Gastroesophageal sphincter (tissue), 4 donors: ENCODE results near the gene ST7. TPM values are rescaled to one million over a fixed set of nuclear protein-coding genes. Genes with fewer than 3 reads are reported as not detected.

Experiments
- ATAC-seq: fragments of 150-250 bp; one replicate; pipeline ENCODE4 v1.9.1; 2016; ENCODE audit warnings: mild to moderate bottlenecking, moderate library complexity
- H3K27ac ChIP-seq, 4 donors: fragments of 200-600 bp; sonication (generic) in 3 of 4; 1 replicate in 3 of 4; 2 replicates in 1 of 4; pipeline ENCODE4 v1.5.1; 2016 to 2019
- H3K27me3 ChIP-seq: fragments of 200-600 bp; sonication (generic); one replicate; pipeline ENCODE4 v1.5.1; 2019
- H3K36me3 ChIP-seq, 2 donors: fragments of 200-600 bp; sonication (generic); one replicate each; pipeline ENCODE4 v1.5.1; 2019; ENCODE audit warnings: control low read depth in 1 of 2
- H3K4me1 ChIP-seq, 3 donors: fragments of 200-600 bp; sonication (generic); 1 replicate in 2 of 3; 2 replicates in 1 of 3; pipeline ENCODE4 v1.5.1; 2016 to 2019; ENCODE audit warnings: control low read depth in 2 of 3
- H3K4me3 ChIP-seq, 2 donors: fragments of 200-600 bp; sonication (generic); one replicate each; pipeline ENCODE4 v1.5.1; 2019; ENCODE audit warnings: mild to moderate bottlenecking in 1 of 2, moderate library complexity in 1 of 2
- H3K9me3 ChIP-seq, 3 donors: fragments of 200-600 bp; sonication (generic); one replicate each; pipeline ENCODE4 v1.5.1; 2017 to 2019; ENCODE audit warnings: control low read depth in 2 of 3
- EP300 ChIP-seq: sonication (generic); formaldehyde crosslinking; IDR thresholded peaks from one replicate; pipeline ENCODE4 v1.6.1; 2017; ENCODE audit warnings: antibody characterized with exemption, mild to moderate bottlenecking
- POLR2A ChIP-seq, 2 donors: fragments of 450-650 bp; IDR thresholded peaks; one replicate each; pipeline ENCODE4 v1.6.1; 2017; ENCODE audit warnings: antibody characterized with exemption in 2 of 2, mild to moderate bottlenecking in 2 of 2, moderate library complexity in 1 of 2
- POLR2AphosphoS5 ChIP-seq: sonication (generic); formaldehyde crosslinking; IDR thresholded peaks from one replicate; pipeline ENCODE4 v1.6.1; 2017; ENCODE audit warnings: antibody characterized with exemption
- WGBS, 2 donors: methylation state at CpG; one replicate each; pipeline ENCODE4 v1.1.5; 2018; ENCODE audit warnings: low coverage in 1 of 2; 5-methylcytosine and 5-hydroxymethylcytosine counted together
- total RNA-seq, 4 donors: library from RNA; depleted of rRNA; stranded (reverse); fragments of >200 nt; gene quantifications; one replicate each; pipeline ENCODE4 v1.1.0, GENCODE V29; 2016
- TF ChIP-seq, protein P1 (sequence below), 4 experiments: fragments of 200-600 bp in 2 of 4; fragments of 450-650 bp in 2 of 4; sonication (generic) in 1 of 4; IDR thresholded peaks; one replicate each; pipeline ENCODE4 v1.5.1; 2017 to 2019; ENCODE audit warnings: antibody characterized with exemption in 4 of 4, mild to moderate bottlenecking in 2 of 4, moderate library complexity in 2 of 4

The ST7 gene
- total RNA-seq, 4 donors from 2014 or later, result 19.1 to 43.9 (median 24.2) TPM

DNA sequence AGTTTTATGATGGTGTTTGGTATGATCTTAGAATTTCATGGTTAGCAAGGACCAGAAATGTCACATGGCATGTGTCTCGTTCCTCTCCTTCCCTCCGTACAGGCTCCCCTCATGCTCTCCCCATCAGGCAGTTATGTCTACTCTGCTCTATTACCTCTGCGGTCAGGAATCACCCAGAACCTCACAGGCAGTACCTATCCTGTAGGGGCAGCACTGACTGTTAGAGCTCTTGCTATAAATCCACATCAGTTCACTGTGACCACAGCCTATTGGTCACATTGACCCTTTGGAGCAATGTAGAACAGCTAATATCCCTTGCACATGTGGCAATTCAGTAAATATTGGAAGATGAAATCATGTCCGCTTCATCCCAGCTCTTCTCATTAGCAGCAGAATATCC, 217.8 kb downstream of the ST7 start:
- no peak for ATAC-seq
- peaks cover 0 to 40% of the 10 kb centered on the region in 2 donors for H3K36me3 ChIP-seq
- H3K27me3 ChIP-seq, result no peaks in the 10 kb centered on the region
- no peak overlapping the region for H3K4me3 ChIP-seq
- H3K9me3 ChIP-seq, result no peaks in the 10 kb centered on the region
- 76 to 87% methylated on average over 3 to 4 of the region's 4 CpGs for WGBS, 2 donors
- H3K27ac ChIP-seq, result no peak overlapping the region
- H3K4me1 ChIP-seq, result peaks cover 0 to 17% (median 0%) of the 10 kb centered on the region in 3 donors
- TF ChIP-seq, protein P1, sequence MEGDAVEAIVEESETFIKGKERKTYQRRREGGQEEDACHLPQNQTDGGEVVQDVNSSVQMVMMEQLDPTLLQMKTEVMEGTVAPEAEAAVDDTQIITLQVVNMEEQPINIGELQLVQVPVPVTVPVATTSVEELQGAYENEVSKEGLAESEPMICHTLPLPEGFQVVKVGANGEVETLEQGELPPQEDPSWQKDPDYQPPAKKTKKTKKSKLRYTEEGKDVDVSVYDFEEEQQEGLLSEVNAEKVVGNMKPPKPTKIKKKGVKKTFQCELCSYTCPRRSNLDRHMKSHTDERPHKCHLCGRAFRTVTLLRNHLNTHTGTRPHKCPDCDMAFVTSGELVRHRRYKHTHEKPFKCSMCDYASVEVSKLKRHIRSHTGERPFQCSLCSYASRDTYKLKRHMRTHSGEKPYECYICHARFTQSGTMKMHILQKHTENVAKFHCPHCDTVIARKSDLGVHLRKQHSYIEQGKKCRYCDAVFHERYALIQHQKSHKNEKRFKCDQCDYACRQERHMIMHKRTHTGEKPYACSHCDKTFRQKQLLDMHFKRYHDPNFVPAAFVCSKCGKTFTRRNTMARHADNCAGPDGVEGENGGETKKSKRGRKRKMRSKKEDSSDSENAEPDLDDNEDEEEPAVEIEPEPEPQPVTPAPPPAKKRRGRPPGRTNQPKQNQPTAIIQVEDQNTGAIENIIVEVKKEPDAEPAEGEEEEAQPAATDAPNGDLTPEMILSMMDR (IDR thresholded peaks at IDR 0.05), result no peak
- TF ChIP-seq POLR2A (IDR thresholded peaks at IDR 0.05), result no peak
- no peak for TF ChIP-seq POLR2AphosphoS5
- no peak for TF ChIP-seq EP300

DNA sequence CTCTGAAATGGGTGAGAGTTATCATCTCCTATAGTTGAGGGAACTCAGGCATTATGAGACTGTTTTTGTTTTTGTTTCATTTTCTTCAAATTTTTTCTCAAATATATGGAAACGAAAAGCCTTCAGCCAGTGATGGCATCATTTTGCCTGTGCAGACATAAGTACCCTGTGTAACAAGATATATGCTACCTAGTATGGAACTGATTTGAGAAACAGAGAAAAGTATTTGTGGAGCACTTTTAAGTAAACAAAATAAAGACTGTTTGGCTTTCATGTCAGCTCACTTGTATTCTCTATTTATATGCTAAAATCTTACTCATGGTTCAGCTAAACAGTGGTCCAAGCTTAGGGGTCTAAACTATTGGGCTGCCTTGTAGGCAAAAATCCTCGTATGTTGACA, 219.0 kb downstream of the ST7 start:
- ATAC-seq, result no peak

DNA sequence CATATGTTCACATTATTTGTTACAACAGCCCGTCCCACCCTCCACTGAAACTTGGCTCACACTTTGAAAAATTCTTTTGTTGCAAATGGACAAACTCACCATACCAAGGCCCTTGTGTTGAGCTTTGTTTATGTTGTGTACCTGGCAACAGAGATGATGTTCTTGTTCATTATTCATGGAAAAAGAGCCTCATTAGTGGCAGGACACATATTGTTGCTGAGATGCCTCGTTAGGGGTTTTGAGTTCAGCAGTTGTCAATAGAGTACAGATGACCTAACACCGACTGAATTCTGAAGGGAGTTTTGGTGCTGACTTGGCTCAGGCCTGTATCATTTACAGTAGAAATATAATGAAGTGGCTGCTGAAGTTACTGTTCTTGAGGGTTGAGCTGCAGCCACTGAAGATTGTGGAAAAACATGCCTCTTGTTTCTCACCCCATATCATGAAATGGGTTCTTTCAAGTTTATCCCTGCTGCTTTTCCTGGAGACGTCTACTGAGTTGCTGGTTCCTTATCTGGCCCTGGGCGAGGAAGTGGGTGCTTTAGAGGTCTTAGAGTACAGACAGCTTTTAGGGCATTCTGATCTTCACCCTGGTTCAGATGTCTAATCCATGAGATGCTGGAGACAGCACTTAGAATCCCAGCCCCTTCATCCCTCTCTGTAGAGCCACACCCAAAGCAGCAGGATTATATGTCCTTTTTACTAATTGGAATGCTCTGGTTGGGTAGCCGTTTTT, 219.9 kb downstream of the ST7 start:
- TF ChIP-seq, protein P1 (IDR thresholded peaks at IDR 0.05), result no peak
- no peak for TF ChIP-seq EP300
- peaks cover 0 to 17% (median 0%) of the 10 kb centered on the region in 3 donors for H3K4me1 ChIP-seq
- H3K27me3 ChIP-seq, result no peaks in the 10 kb centered on the region
- H3K27ac ChIP-seq, result no peak overlapping the region
- no peaks in the 10 kb centered on the region for H3K9me3 ChIP-seq
- 43 to 62% methylated on average over 2 to 6 of the region's 6 CpGs for WGBS, 2 donors
- H3K36me3 ChIP-seq, result peaks cover 0 to 43% of the 10 kb centered on the region in 2 donors
- no peak for ATAC-seq
- no peak overlapping the region for H3K4me3 ChIP-seq

More for the DNA sequence above, 219.0 kb downstream of the ST7 start:
- no peaks in the 10 kb centered on the region for H3K27me3 ChIP-seq
- TF ChIP-seq EP300 (no peak), POLR2AphosphoS5 (no peak), POLR2A (IDR thresholded peaks at IDR 0.05) (no peak)
- TF ChIP-seq, protein P1 (IDR thresholded peaks at IDR 0.05), result no peak
- 67 to 70% methylated on average over 2 of the region's 2 CpGs for WGBS, 2 donors
- peaks cover 0 to 17% (median 0%) of the 10 kb centered on the region in 3 donors for H3K4me1 ChIP-seq
- no peak overlapping the region for H3K27ac ChIP-seq
- peaks cover 0 to 43% of the 10 kb centered on the region in 2 donors for H3K36me3 ChIP-seq
- no peaks in the 10 kb centered on the region for H3K9me3 ChIP-seq
- no peak overlapping the region for H3K4me3 ChIP-seq

DNA sequence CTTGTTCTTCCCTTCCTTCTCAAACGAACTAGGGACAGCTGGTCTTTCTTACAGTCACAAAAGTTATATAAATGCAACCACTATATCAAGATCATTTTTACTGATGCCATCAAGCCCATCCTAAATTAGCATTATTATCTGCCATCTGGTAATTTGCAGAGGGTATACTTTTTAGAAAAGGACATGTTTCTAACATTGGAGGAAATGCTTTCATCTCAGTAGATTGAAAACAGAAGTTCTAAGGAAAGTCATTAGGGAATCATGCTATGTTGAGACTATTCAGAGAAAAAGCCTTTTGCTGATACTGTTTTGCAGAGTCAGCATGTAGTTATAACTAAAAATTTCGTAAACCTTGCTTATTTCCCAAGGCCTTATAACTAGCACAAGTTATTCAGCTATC, 222.9 kb downstream of the ST7 start:
- no peak for ATAC-seq
- Histone ChIP-seq H3K27me3 (no peaks in the 10 kb centered on the region), H3K9me3 (no peaks in the 10 kb centered on the region), H3K4me1 (peaks cover 0 to 15% (median 0%) of the 10 kb centered on the region in 3 donors), H3K27ac (no peak overlapping the region), H3K36me3 (peaks cover 0 to 39% of the 10 kb centered on the region in 2 donors), H3K4me3 (no peak overlapping the region)
- WGBS, 2 donors, result 87 to 94% methylated on average over 2 of the region's 2 CpGs
- TF ChIP-seq, protein P1 (IDR thresholded peaks at IDR 0.05), result no peak
- TF ChIP-seq POLR2A (IDR thresholded peaks at IDR 0.05) (no peak), POLR2AphosphoS5 (no peak), EP300 (no peak)

DNA sequence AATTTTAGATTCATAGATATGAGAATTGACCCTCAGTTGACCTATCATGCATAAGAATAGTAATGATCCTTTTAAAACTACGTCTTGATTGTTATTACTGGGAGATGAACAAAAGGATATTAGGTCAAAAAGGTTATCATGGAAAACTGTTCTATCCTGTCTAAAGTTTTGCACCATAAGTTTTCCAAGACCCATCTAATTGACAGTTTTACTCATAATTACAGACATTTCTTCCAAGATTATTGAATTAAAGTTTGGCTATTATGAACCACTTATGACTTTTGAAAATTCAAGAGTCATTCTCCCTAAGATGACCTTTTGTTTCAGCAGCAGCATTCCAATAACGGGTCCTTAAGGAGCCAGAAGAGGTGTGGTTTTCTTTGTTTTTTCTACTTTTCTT, 225.3 kb downstream of the ST7 start:
- no peak overlapping the region for H3K4me3 ChIP-seq
- no peaks in the 10 kb centered on the region for H3K27me3 ChIP-seq
- no peak for ATAC-seq
- H3K9me3 ChIP-seq, result no peaks in the 10 kb centered on the region
- H3K27ac ChIP-seq, result no peak overlapping the region
- H3K36me3 ChIP-seq, result peaks cover 0 to 17% of the 10 kb centered on the region in 2 donors
- TF ChIP-seq EP300 (no peak), POLR2AphosphoS5 (no peak), POLR2A (IDR thresholded peaks at IDR 0.05) (no peak)
- TF ChIP-seq, protein P1 (IDR thresholded peaks at IDR 0.05), result no peak
- 73 to 77% methylated on average over 2 of the region's 2 CpGs for WGBS, 2 donors
- H3K4me1 ChIP-seq, result no peaks in the 10 kb centered on the region
